ENCODE results near the gene TBKBP1. TPM values are rescaled to one million over a fixed set of nuclear protein-coding genes. Genes with fewer than 3 reads are reported as not detected.

TBKBP1 gene
- total and polyA plus RNA-seq, 12 donors, result 8.4 to 27.9 (median 12.6) TPM

DNA sequence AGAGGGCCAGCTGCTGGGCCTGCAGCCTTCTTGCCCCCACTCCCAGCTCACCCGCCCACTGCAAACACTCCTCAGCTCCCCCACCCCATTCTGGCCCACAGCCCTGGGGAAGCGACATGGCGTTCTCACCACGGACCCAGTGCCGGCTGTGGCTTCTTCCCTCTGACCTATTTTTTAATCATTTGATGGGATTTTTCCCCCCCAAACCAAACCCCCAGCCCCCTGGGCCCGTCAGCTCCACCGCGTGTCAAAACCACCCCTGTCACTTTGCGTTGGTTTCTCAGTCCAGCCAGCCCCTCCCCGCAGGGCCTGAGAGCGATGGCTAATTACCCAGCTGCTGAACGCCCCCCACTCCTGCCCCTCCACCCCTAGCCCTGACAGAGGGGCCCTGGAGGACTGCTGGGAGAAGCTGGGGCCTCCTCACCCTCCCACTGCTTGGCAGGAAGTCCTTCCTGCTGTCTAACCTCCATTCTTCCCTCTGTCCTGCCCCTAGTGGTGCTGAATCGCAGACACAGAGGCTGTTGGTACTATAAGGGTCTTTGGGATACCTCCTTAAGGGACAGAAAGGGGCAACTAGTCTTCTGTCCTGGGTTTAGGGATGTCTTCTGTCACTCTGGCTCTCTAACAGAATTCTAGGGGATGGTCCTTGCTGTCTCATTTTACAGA lies 31.6 kb downstream of the TBKBP1 start:
- 68 to 70% methylated on average over 12 to 13 of the region's 13 CpGs for WGBS, 2 donors
- Histone ChIP-seq H3K4me1 (peaks cover 0 to 19% (median 0%) of the 10 kb centered on the region in 9 donors), H3K27me3 (peaks cover 9 to 88% (median 64%) of the 10 kb centered on the region in 7 donors), H3K36me3 (no peaks in the 10 kb centered on the region), H3K9me3 (no peaks in the 10 kb centered on the region), H3K27ac (no peak overlapping the region), H3K4me3 (no peak overlapping the region)
- intact Hi-C loops (cut with DNase I), result no loop called here
- DNase-seq, result no peak
- no peak for ATAC-seq
- TF ChIP-seq, protein P1, sequence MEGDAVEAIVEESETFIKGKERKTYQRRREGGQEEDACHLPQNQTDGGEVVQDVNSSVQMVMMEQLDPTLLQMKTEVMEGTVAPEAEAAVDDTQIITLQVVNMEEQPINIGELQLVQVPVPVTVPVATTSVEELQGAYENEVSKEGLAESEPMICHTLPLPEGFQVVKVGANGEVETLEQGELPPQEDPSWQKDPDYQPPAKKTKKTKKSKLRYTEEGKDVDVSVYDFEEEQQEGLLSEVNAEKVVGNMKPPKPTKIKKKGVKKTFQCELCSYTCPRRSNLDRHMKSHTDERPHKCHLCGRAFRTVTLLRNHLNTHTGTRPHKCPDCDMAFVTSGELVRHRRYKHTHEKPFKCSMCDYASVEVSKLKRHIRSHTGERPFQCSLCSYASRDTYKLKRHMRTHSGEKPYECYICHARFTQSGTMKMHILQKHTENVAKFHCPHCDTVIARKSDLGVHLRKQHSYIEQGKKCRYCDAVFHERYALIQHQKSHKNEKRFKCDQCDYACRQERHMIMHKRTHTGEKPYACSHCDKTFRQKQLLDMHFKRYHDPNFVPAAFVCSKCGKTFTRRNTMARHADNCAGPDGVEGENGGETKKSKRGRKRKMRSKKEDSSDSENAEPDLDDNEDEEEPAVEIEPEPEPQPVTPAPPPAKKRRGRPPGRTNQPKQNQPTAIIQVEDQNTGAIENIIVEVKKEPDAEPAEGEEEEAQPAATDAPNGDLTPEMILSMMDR (IDR thresholded peaks at IDR 0.05), result no peak

DNA sequence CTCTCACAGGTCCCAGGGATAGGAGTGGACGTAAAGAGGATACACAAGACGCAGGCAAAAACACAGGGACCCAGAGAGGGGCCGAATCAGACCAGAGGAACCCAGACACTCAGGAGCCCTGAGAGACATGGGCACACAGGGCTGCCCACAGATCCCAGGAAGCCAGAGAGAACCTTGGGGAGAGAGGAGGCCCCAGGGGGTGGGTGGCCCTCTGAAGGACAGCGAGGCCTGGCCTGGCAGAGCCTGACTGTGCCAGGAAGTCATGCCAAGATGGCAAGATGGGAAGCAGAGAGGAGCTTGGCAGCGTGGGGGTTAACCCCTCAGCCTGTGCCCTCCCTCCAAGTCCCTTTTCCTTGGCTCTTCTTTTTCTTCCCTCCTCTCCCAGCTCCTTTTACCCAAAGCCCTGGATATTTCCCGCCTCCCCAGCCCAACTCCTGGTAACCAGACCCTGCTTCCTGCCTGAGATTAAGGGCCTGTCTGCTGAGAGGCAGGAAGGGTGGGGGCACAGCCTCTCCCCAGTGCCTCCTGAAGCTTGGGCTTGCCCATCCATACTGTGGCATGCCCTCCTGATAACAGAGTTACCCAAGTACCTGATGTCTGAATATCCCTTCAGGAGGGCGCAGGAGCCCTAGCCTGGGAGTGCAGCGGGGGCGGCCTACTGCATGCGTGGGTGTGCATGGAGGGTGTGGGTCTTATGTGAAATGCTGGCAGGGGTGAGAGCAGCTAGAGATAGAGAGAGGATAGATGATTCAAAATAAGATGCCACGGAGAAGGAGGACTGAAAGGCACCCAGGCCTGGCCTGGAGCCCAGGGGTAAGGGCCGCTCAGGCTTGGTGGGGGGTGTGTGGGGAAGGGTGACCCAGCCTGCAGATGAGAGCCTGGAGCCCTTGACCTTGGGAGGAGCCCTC lies 33.1 kb downstream of the TBKBP1 start:
- H3K9me3 ChIP-seq, result no peaks in the 10 kb centered on the region
- H3K36me3 ChIP-seq, result no peaks in the 10 kb centered on the region
- no peak overlapping the region for H3K27ac ChIP-seq
- intact Hi-C loops (cut with DNase I), result no loop called here
- TF ChIP-seq, protein P1 (IDR thresholded peaks at IDR 0.05), result no peak
- WGBS, 2 donors, result 86% methylated on average over 12 of the region's 12 CpGs
- DNase-seq, result no peak
- peaks cover 0 to 87% (median 63%) of the 10 kb centered on the region in 7 donors for H3K27me3 ChIP-seq
- ATAC-seq, result no peak
- no peak overlapping the region for H3K4me3 ChIP-seq
- peaks cover 0 to 5% (median 0%) of the 10 kb centered on the region in 9 donors for H3K4me1 ChIP-seq

DNA sequence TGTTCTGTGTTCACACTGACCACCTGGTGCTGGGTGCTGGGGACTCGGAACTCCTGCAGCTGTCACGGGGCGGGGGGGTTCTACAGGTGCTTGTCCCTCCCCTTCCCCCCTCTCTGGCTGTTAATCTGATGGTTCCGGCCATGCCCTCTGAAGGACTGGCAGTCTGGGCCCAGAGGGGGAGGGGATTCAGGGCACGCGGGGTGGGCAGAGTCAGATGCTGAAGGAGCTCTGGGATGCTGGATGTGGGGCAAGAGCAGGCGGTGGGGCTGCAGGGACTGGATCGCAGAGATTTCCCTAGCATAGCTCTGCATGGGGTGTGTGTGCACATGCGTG lies 33.7 kb downstream of the TBKBP1 start:
- Histone ChIP-seq H3K27me3 (peaks cover 0 to 87% (median 62%) of the 10 kb centered on the region in 7 donors), H3K9me3 (no peaks in the 10 kb centered on the region), H3K36me3 (no peaks in the 10 kb centered on the region), H3K4me1 (peaks cover 0 to 3% (median 0%) of the 10 kb centered on the region in 9 donors), H3K4me3 (no peak overlapping the region), H3K27ac (no peak overlapping the region)
- intact Hi-C loops (cut with DNase I), result no loop called here
- TF ChIP-seq, protein P1 (IDR thresholded peaks at IDR 0.05), result no peak
- DNase-seq (no peak), ATAC-seq (no peak)
- 83 to 87% methylated on average over 9 of the region's 9 CpGs for WGBS, 2 donors

DNA sequence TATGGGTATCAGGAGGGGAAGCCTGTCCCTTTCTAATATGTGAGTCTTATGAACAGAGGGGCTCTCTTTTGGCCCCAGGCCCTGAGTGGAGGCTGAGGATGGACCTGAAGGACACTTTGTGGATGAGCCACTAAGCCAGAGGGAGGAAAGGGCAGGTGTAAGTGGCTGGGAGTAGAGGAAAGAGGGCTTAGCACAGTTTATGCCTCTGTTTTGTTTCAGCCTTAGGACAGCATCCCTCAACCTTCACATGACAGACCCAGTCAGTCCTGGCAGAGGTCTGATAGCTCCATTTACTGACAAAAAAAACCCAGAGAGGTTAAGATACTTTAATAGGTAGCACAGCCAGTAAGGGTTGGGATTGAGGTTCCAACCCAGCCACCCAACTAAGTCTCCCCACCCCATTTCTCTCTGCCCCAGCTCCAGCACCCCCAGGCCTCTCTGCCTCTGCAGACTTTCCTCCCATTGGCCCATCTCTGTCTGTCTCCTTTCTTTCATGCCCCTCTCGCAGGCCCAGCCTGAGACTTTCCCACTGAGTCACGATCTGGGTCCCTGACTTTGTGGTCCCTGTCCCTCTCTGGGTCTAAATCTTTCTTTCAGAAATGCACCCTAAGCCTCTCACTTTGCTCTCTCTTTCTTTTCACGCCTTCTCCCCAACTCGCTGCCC lies 34.4 kb downstream of the TBKBP1 start:
- ATAC-seq (no peak), DNase-seq (no peak)
- H3K4me3 ChIP-seq, result no peak overlapping the region
- H3K27ac ChIP-seq, result no peak overlapping the region
- WGBS, 2 donors, result 86 to 92% methylated on average over 4 of the region's 4 CpGs
- H3K27me3 ChIP-seq, result peaks cover 6 to 89% (median 62%) of the 10 kb centered on the region in 7 donors
- TF ChIP-seq, protein P1 (IDR thresholded peaks at IDR 0.05), result no peak
- intact Hi-C loops (cut with DNase I), result no loop called here
- H3K9me3 ChIP-seq, result no peaks in the 10 kb centered on the region
- peaks cover 0 to 10% (median 6%) of the 10 kb centered on the region in 9 donors for H3K4me1 ChIP-seq
- no peaks in the 10 kb centered on the region for H3K36me3 ChIP-seq
